Activated CD4-positive, alpha-beta T cell treated with anti-CD3 and anti-CD28 coated beads, Interleukin-2, amount 10 ng/mL, durations not matched to agents 24 days and 14 days (primary cell): ENCODE measurements around the gene MLC1. TPM values are rescaled to one million over a fixed set of nuclear protein-coding genes. Genes with fewer than 3 reads are reported as not detected.

Experiments used
- DNase-seq: peaks from one replicate; pipeline ENCODE4 v3.0.0; 2022
- H3K27ac Mint-ChIP-seq: one replicate; pipeline ENCODE4 v1.8.0; 2022; ENCODE audit warnings: mild to moderate bottlenecking, mixed read lengths
- H3K27me3 Mint-ChIP-seq: one replicate; pipeline ENCODE4 v1.8.0; 2022; ENCODE audit warnings: mixed read lengths
- H3K36me3 Mint-ChIP-seq: one replicate; pipeline ENCODE4 v1.8.0; 2022; ENCODE audit warnings: low read depth, mild to moderate bottlenecking, mixed read lengths
- H3K4me1 Mint-ChIP-seq: one replicate; pipeline ENCODE4 v1.8.0; 2021; ENCODE audit warnings: mixed read lengths
- H3K4me3 Mint-ChIP-seq: one replicate; pipeline ENCODE4 v1.8.0; 2022; ENCODE audit warnings: mild to moderate bottlenecking, moderate library complexity, mixed read lengths
- H3K9me3 Mint-ChIP-seq: one replicate; pipeline ENCODE4 v1.8.0; 2021; ENCODE audit warnings: mixed read lengths
- intact Hi-C: fragments of 100-400 bp; cut with micrococcal nuclease; formaldehyde crosslinking; loops from one replicate; pipeline ENCODE4 v1.15.1; 2023
- total RNA-seq: library from RNA; stranded (reverse); gene quantifications from 2 replicates; pipeline ENCODE4 v1.2.3, GENCODE V29; 2022

MLC1 gene
- total RNA-seq, 1 donor from 2014 or later: not detected

- Mint-ChIP-seq H3K4me3 (no peak overlapping the region), H3K9me3 (no peaks in the 10 kb centered on the region), H3K4me1 (no peaks in the 10 kb centered on the region), H3K36me3 (no peaks in the 10 kb centered on the region), H3K27ac (no peak overlapping the region), H3K27me3 (peaks cover 12% of the 10 kb centered on the region)
- DNase-seq: no peak
- intact Hi-C loops: no loop called here
Measured at GRCh38 chr22:50062509-50063135, 22.6 kb downstream of the MLC1 start.

- intact Hi-C loops: no loop called here
- DNase-seq: no peak
- Mint-ChIP-seq H3K4me1 (no peaks in the 10 kb centered on the region), H3K36me3 (no peaks in the 10 kb centered on the region), H3K27me3 (peaks cover 15% of the 10 kb centered on the region), H3K9me3 (no peaks in the 10 kb centered on the region), H3K27ac (no peak overlapping the region), H3K4me3 (no peak overlapping the region)
Measured at GRCh38 chr22:50061824-50062355, 23.3 kb downstream of the MLC1 start.

GRCh38 chr22:50061141-50061823 is 23.9 kb downstream of the MLC1 start:
- H3K36me3 Mint-ChIP-seq: no peaks in the 10 kb centered on the region
- no peak overlapping the region for H3K4me3 Mint-ChIP-seq

GRCh38 chr22:50060441-50061140 is 24.6 kb downstream of the MLC1 start:
- no peak for DNase-seq
- intact Hi-C loops: no loop called here
- Mint-ChIP-seq H3K27ac (no peak overlapping the region), H3K27me3 (peaks cover 22% of the 10 kb centered on the region), H3K4me1 (no peaks in the 10 kb centered on the region), H3K9me3 (no peaks in the 10 kb centered on the region), H3K4me3 (no peak overlapping the region), H3K36me3 (no peaks in the 10 kb centered on the region)

More at GRCh38 chr22:50061141-50061823, 23.9 kb downstream of the MLC1 start:
- intact Hi-C loops: no loop called here
- Mint-ChIP-seq H3K9me3 (no peaks in the 10 kb centered on the region), H3K27me3 (peaks cover 18% of the 10 kb centered on the region), H3K4me1 (no peaks in the 10 kb centered on the region), H3K27ac (no peak overlapping the region)
- no peak for DNase-seq

GRCh38 chr22:50059881-50060262 is 25.4 kb downstream of the MLC1 start:
- H3K27ac Mint-ChIP-seq: no peak overlapping the region
- intact Hi-C loops: no loop called here
- H3K27me3 Mint-ChIP-seq: peaks cover 22% of the 10 kb centered on the region
- no peak overlapping the region for H3K4me3 Mint-ChIP-seq
- H3K4me1 Mint-ChIP-seq: no peaks in the 10 kb centered on the region
- H3K36me3 Mint-ChIP-seq: no peaks in the 10 kb centered on the region
- H3K9me3 Mint-ChIP-seq: no peaks in the 10 kb centered on the region
- DNase-seq: no peak

- intact Hi-C loops: no loop called here
- Mint-ChIP-seq H3K27me3 (peaks cover 22% of the 10 kb centered on the region), H3K4me3 (no peak overlapping the region), H3K27ac (no peak overlapping the region), H3K4me1 (no peaks in the 10 kb centered on the region), H3K36me3 (no peaks in the 10 kb centered on the region), H3K9me3 (no peaks in the 10 kb centered on the region)
- DNase-seq: no peak
Measured at GRCh38 chr22:50058906-50059880, 26.0 kb downstream of the MLC1 start.

GRCh38 chr22:50058061-50058905 is 26.9 kb downstream of the MLC1 start, which contains the start of gene TTLL8:
Gene TTLL8, minus strand, starts transcription at chr22:50058298.
- Mint-ChIP-seq H3K4me3 (no peak within 1 kb of the TSS), H3K9me3 (no peaks in the 10 kb centered on the region), H3K4me1 (no peaks in the 10 kb centered on the region), H3K27me3 (peaks cover 22% of the 10 kb centered on the region), H3K27ac (no peak within 1 kb of the TSS), H3K36me3 (no peaks in the 10 kb centered on the region)
- DNase-seq: no peak
- intact Hi-C loops: no loop called here

- H3K27ac Mint-ChIP-seq: no peak overlapping the region
- intact Hi-C loops: no loop called here
- DNase-seq: no peak
- H3K36me3 Mint-ChIP-seq: no peaks in the 10 kb centered on the region
- no peak overlapping the region for H3K4me3 Mint-ChIP-seq
- H3K9me3 Mint-ChIP-seq: no peaks in the 10 kb centered on the region
- H3K27me3 Mint-ChIP-seq: peaks cover 22% of the 10 kb centered on the region
- H3K4me1 Mint-ChIP-seq: no peaks in the 10 kb centered on the region
Measured at GRCh38 chr22:50057278-50058060, 27.8 kb downstream of the MLC1 start.

GRCh38 chr22:50056214-50056972 is 28.8 kb downstream of the MLC1 start:
- no peaks in the 10 kb centered on the region for H3K4me1 Mint-ChIP-seq
- no peak overlapping the region for H3K27ac Mint-ChIP-seq
- intact Hi-C loops: no loop called here
- no peak for DNase-seq
- no peaks in the 10 kb centered on the region for H3K36me3 Mint-ChIP-seq
- H3K27me3 Mint-ChIP-seq: peaks cover 22% of the 10 kb centered on the region
- no peaks in the 10 kb centered on the region for H3K9me3 Mint-ChIP-seq
- H3K4me3 Mint-ChIP-seq: no peak overlapping the region

GRCh38 chr22:50053861-50054260 is 31.4 kb downstream of the MLC1 start:
- Mint-ChIP-seq H3K27ac (no peak overlapping the region), H3K27me3 (peaks cover 12% of the 10 kb centered on the region), H3K9me3 (no peaks in the 10 kb centered on the region), H3K4me1 (no peaks in the 10 kb centered on the region), H3K4me3 (no peak overlapping the region), H3K36me3 (no peaks in the 10 kb centered on the region)
- no peak for DNase-seq
- intact Hi-C loops: no loop called here

- H3K4me1 Mint-ChIP-seq: no peaks in the 10 kb centered on the region
- no peak for DNase-seq
- intact Hi-C loops: no loop called here
- H3K4me3 Mint-ChIP-seq: no peak overlapping the region
- H3K36me3 Mint-ChIP-seq: no peaks in the 10 kb centered on the region
- no peaks in the 10 kb centered on the region for H3K9me3 Mint-ChIP-seq
- no peak overlapping the region for H3K27ac Mint-ChIP-seq
- H3K27me3 Mint-ChIP-seq: peaks cover 7% of the 10 kb centered on the region
Measured at GRCh38 chr22:50051930-50052329, 33.3 kb downstream of the MLC1 start.
